ENCODE measurements around the gene CLEC2D.

DNA sequence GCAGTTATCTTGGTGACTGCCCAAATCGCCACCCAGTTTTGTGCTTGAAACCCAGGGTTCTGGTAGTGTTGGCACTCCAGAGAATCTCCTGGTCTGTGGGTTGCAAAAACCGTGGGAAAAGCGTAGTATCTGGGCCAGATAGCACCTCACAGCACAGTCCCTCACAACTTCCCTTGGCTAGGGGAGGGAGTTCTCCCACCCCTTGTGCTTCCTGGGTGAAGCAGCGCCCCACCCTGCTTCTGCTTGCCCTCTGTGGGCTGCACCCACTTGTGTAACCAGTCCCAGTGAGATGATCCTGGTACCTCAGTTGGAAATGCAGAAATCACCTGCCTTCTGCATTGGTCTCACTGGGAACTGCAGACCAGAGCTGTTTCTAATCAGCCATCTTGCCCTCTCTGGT, 16.4 kb downstream of the CLEC2D start:
- TF ChIP-seq, protein P1, sequence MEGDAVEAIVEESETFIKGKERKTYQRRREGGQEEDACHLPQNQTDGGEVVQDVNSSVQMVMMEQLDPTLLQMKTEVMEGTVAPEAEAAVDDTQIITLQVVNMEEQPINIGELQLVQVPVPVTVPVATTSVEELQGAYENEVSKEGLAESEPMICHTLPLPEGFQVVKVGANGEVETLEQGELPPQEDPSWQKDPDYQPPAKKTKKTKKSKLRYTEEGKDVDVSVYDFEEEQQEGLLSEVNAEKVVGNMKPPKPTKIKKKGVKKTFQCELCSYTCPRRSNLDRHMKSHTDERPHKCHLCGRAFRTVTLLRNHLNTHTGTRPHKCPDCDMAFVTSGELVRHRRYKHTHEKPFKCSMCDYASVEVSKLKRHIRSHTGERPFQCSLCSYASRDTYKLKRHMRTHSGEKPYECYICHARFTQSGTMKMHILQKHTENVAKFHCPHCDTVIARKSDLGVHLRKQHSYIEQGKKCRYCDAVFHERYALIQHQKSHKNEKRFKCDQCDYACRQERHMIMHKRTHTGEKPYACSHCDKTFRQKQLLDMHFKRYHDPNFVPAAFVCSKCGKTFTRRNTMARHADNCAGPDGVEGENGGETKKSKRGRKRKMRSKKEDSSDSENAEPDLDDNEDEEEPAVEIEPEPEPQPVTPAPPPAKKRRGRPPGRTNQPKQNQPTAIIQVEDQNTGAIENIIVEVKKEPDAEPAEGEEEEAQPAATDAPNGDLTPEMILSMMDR (IDR thresholded peaks at IDR 0.05 in 2 of 3, conservative IDR thresholded peaks at IDR 0.05 in 1 of 3; ENCODE audit: borderline replicate concordance in 1 of 3, insufficient read depth in 1 of 3, low read depth in 2 of 3, low read length in 2 of 3) = no peak
- TF ChIP-seq CEBPB (IDR thresholded peaks at IDR 0.05; ENCODE audit: low read depth) (no peak), POLR2A (IDR thresholded peaks at IDR 0.05; ENCODE audit: borderline replicate concordance, extremely low read depth, insufficient read depth, insufficient read length) (no peak), POLR2AphosphoS5 (IDR thresholded peaks at IDR 0.05; ENCODE audit: low read depth, low read length) (no peak), CBX3 (IDR thresholded peaks at IDR 0.05; ENCODE audit: low read depth) (no peak), JUND (IDR thresholded peaks at IDR 0.05) (no peak), TCF7L2 (IDR thresholded peaks at IDR 0.05; ENCODE audit: borderline replicate concordance, extremely low read depth, insufficient read depth, insufficient read length) (no peak), FOSL1 (IDR thresholded peaks at IDR 0.05; ENCODE audit: low read depth) (no peak)
